Measurements from ENCODE around the gene CYRIA. TPM values are rescaled to one million over a fixed set of nuclear protein-coding genes. Genes with fewer than 3 reads are reported as not detected.

Gene CYRIA
- total RNA-seq, 2 donors from 2014 or later: 1.0 to 3.8 TPM

DNA sequence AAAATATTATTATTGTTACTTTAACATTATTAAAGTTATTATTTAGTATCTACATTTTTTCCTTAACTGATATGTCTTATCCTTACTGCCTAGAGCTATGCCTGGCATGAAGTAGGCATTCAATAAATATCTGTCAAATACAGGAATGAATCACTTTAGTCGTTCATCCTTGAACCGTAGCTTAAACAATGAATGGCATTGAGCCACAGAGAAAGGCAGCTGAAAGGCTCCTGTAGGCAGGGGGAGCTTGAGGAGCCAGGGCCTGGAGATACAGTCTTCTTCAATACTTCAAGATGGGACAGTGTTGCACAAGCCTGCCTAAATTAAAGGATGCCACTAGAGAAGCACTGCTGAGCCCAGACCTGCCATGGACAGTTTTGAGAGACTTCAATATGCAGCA lies 22.5 kb downstream of the CYRIA start:
- intact Hi-C loops (cut with DNase I): no loop called here
- Histone ChIP-seq H3K36me3 (no peaks in the 10 kb centered on the region), H3K27me3 (no peaks in the 10 kb centered on the region), H3K4me1 (no peaks in the 10 kb centered on the region), H3K9me3 (no peaks in the 10 kb centered on the region), H3K9ac (ENCODE audit: low read depth in 2 of 2, low read length in 2 of 2) (no peak overlapping the region), H3K4me3 (no peak overlapping the region), H3K27ac (no peak overlapping the region)
- TF ChIP-seq, protein P1, sequence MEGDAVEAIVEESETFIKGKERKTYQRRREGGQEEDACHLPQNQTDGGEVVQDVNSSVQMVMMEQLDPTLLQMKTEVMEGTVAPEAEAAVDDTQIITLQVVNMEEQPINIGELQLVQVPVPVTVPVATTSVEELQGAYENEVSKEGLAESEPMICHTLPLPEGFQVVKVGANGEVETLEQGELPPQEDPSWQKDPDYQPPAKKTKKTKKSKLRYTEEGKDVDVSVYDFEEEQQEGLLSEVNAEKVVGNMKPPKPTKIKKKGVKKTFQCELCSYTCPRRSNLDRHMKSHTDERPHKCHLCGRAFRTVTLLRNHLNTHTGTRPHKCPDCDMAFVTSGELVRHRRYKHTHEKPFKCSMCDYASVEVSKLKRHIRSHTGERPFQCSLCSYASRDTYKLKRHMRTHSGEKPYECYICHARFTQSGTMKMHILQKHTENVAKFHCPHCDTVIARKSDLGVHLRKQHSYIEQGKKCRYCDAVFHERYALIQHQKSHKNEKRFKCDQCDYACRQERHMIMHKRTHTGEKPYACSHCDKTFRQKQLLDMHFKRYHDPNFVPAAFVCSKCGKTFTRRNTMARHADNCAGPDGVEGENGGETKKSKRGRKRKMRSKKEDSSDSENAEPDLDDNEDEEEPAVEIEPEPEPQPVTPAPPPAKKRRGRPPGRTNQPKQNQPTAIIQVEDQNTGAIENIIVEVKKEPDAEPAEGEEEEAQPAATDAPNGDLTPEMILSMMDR (IDR thresholded peaks at IDR 0.05): no peak
- no peak for DNase-seq

DNA sequence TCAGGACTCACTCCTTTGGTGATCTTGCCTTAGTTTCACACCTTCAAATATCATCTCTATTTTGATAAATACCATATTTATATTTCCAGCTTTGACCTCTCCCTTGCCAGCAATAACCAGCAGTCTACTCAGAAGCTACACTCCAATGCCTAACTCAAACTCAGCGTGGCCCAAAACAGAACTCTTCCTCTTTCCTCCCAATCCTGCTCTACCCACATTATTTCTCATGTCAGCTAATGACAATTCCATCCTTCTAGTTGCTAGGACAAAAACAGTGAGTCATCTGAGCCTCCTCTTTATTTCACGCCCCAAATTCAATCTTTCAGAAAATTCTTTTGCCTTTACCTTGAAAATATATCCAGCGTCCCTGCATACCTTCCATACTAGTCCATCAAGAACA lies 23.5 kb downstream of the CYRIA start:
- Histone ChIP-seq H3K27ac (no peak overlapping the region), H3K27me3 (no peaks in the 10 kb centered on the region), H3K4me1 (no peaks in the 10 kb centered on the region), H3K36me3 (no peaks in the 10 kb centered on the region), H3K9ac (ENCODE audit: low read depth in 2 of 2, low read length in 2 of 2) (no peak overlapping the region), H3K9me3 (no peaks in the 10 kb centered on the region), H3K4me3 (no peak overlapping the region)
- no peak for DNase-seq
- TF ChIP-seq, protein P1 (IDR thresholded peaks at IDR 0.05): no peak
- intact Hi-C loops (cut with DNase I): no loop called here

DNA sequence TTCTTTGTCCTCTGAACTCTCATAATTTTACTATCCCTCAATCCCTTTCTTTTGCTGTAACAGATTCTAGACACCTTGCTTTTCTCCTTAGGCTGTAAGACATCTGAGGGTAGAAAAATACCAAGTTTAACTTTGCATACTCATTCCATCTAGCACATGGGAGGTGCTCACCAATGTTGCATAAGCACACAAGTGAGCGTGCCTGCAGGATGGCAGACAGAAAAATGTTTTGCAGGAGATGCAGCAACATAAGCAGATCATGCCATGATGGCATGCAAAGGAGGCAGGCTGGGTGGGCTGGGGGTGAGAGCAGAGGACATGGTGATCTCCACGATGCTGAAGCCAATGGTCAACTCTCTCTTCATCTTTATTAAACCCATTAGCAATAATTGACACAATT lies 24.1 kb downstream of the CYRIA start:
- no peak for DNase-seq
- Histone ChIP-seq H3K27ac (no peak overlapping the region), H3K4me3 (no peak overlapping the region), H3K4me1 (no peaks in the 10 kb centered on the region), H3K36me3 (no peaks in the 10 kb centered on the region), H3K27me3 (no peaks in the 10 kb centered on the region), H3K9ac (ENCODE audit: low read depth in 2 of 2, low read length in 2 of 2) (no peak overlapping the region), H3K9me3 (no peaks in the 10 kb centered on the region)
- TF ChIP-seq, protein P1 (IDR thresholded peaks at IDR 0.05): no peak
- intact Hi-C loops (cut with DNase I): no loop called here

DNA sequence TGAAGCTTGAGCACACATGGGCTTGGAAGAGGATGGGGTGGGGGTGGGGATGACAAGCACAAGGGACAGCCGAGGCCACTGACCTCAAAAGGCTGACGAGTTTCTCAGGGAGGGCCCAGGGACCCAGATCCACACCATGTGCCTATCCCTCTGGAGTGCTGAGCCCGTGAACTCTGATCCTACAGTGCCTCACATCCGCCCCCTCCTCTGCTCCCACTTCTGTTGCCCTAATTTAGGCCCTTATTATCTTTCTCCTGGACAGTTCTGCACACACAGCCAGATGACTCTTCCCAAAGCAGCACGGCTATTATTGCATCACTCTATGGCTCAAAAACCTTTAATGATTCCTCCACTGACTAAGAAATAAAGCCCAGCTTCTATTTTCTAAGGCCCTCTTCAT lies 24.8 kb downstream of the CYRIA start:
- Histone ChIP-seq H3K36me3 (no peaks in the 10 kb centered on the region), H3K4me1 (no peaks in the 10 kb centered on the region), H3K27ac (no peak overlapping the region), H3K9ac (ENCODE audit: low read depth in 2 of 2, low read length in 2 of 2) (no peak overlapping the region), H3K27me3 (no peaks in the 10 kb centered on the region), H3K4me3 (no peak overlapping the region), H3K9me3 (no peaks in the 10 kb centered on the region)
- TF ChIP-seq, protein P1 (IDR thresholded peaks at IDR 0.05): no peak
- intact Hi-C loops (cut with DNase I): no loop called here
- DNase-seq: no peak

DNA sequence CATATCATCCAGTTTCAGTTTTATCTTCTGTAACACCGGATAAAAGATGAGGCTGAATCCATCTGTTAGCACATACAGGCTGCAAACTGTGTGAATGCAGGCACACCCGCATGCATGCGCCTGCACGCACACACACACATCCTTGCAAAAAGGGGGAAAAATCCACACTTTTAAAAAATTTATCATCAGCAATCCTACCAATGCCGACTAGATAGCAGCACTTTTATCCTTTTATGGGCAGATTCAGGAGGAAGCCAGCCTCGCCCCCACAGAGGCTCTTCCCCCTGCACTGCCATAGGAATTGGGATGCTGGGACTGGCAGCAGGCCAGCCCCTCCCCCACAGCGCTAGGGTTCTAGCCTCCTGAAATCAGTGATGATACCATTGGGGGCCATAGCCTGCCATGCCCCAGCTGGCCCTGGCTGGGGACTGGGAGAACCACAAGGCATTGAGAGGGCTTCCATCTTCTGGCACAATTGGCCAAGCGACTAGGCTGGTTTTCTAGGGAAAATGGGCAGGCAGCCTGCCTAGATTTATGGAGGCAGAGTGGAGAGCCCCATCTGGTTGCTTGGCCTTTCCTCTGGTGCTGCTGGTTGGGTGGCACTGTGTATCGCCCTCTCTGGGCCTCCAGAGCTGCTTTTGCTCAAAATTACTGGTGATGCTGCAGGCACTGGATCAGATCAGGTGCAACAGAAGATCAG lies 25.5 kb downstream of the CYRIA start:
- no peaks in the 10 kb centered on the region for H3K9me3 ChIP-seq
- no peak overlapping the region for H3K4me3 ChIP-seq
- H3K4me1 ChIP-seq: no peaks in the 10 kb centered on the region
- no peak overlapping the region for H3K27ac ChIP-seq
- H3K36me3 ChIP-seq: no peaks in the 10 kb centered on the region
- TF ChIP-seq, protein P1 (IDR thresholded peaks at IDR 0.05): no peak
- no peak overlapping the region for H3K9ac ChIP-seq (ENCODE audit: low read depth in 2 of 2, low read length in 2 of 2)
- DNase-seq: no peak
- intact Hi-C loops (cut with DNase I): no loop called here
- no peaks in the 10 kb centered on the region for H3K27me3 ChIP-seq

All from colonic mucosa (tissue), 4 donors.